CD14-positive monocyte (primary cell): Measurements from ENCODE around the gene CLDN24. TPM values are rescaled to one million over a fixed set of nuclear protein-coding genes. Genes with fewer than 3 reads are reported as not detected.

Source experiments
- DNase-seq, 3 donors: peaks; one replicate each; pipeline ENCODE4 v3.0.0-alpha.2; 2011 to 2022
- H2AFZ ChIP-seq: 2 replicates; pipeline ENCODE4 v1.6.0; 2012; ENCODE audit warnings: mild to moderate bottlenecking, low read depth, low read length, inconsistent platforms; ENCODE audit not compliant: insufficient read depth, poor library complexity, severe bottlenecking
- H3K27ac ChIP-seq, 2 donors: 1 replicate in 1 of 2; 2 replicates in 1 of 2; pipeline ENCODE4 v1.5.1; 2012 to 2013; ENCODE audit warnings: low read length in 2 of 2, control low read depth in 1 of 2, inconsistent platforms in 1 of 2, low read depth in 1 of 2, mild to moderate bottlenecking in 1 of 2
- H3K27me3 ChIP-seq, 2 donors: one replicate each; pipeline versions ENCODE4 v1.6.0 to v1.6.1; 2011 to 2013; ENCODE audit warnings: low read length in 2 of 2; ENCODE audit not compliant: control insufficient read depth in 2 of 2, insufficient read depth in 2 of 2
- H3K36me3 ChIP-seq, 2 donors: replicated peaks in 1 of 2; 1 replicate in 1 of 2; 2 replicates in 1 of 2; pipeline versions ENCODE4 v1.5.1 to v1.6.1; 2012 to 2013; ENCODE audit warnings: low read length in 2 of 2, control low read depth in 1 of 2, inconsistent platforms in 1 of 2, mild to moderate bottlenecking in 1 of 2; ENCODE audit not compliant: insufficient read depth in 2 of 2, control insufficient read depth in 1 of 2
- H3K4me1 ChIP-seq, 2 donors: 1 replicate in 1 of 2; 2 replicates in 1 of 2; pipeline versions ENCODE4 v1.5.1 to v1.6.1; 2012 to 2013; ENCODE audit warnings: low read length in 2 of 2, control low read depth in 1 of 2, inconsistent platforms in 1 of 2, mild to moderate bottlenecking in 1 of 2, moderate library complexity in 1 of 2; ENCODE audit not compliant: insufficient read depth in 2 of 2, control insufficient read depth in 1 of 2
- H3K4me2 ChIP-seq: replicated peaks from 2 replicates; pipeline ENCODE3; 2012; ENCODE audit warnings: low read length, moderate library complexity, mild to moderate bottlenecking; ENCODE audit not compliant: poor library complexity, severe bottlenecking; ENCODE audit errors: extremely low read depth
- H3K4me3 ChIP-seq, 3 experiments: fragments of 200-600 bp in 1 of 3; sonication (generic) in 1 of 3; replicated peaks in 1 of 3; 1 replicate in 2 of 3; 2 replicates in 1 of 3; pipeline ENCODE4 v1.5.1; 2011 to 2013; ENCODE audit warnings: low read length in 3 of 3, mild to moderate bottlenecking in 3 of 3, control low read depth in 2 of 3, low read depth in 2 of 3, inconsistent platforms in 1 of 3, moderate library complexity in 1 of 3
- H3K79me2 ChIP-seq: 2 replicates; pipeline ENCODE4 v1.6.0; 2012; ENCODE audit warnings: mild to moderate bottlenecking, control low read depth, inconsistent platforms, low read length, moderate library complexity; ENCODE audit not compliant: insufficient read depth
- H3K9ac ChIP-seq: 2 replicates; pipeline ENCODE4 v1.6.0; 2017; ENCODE audit warnings: low read length, mild to moderate bottlenecking; ENCODE audit not compliant: insufficient read depth, poor library complexity, severe bottlenecking
- H3K9me3 ChIP-seq, 2 donors: replicated peaks in 1 of 2; 1 replicate in 1 of 2; 2 replicates in 1 of 2; pipeline versions ENCODE4 v1.5.1 to v1.6.1; 2012 to 2013; ENCODE audit warnings: low read length in 2 of 2, control low read depth in 1 of 2; ENCODE audit not compliant: control insufficient read depth in 1 of 2, insufficient read depth in 1 of 2
- H4K20me1 ChIP-seq: 2 replicates; pipeline ENCODE4 v1.6.0; 2012; ENCODE audit warnings: mild to moderate bottlenecking, low read length, control low read depth, moderate library complexity; ENCODE audit not compliant: insufficient read depth
- H3K27ac Mint-ChIP-seq, 7 donors: one replicate each; pipeline ENCODE4 v1.8.0; 2020; ENCODE audit warnings: mild to moderate bottlenecking in 7 of 7, mixed read lengths in 7 of 7, moderate library complexity in 6 of 7, inconsistent platforms in 2 of 7
- H3K27me3 Mint-ChIP-seq, 3 donors: one replicate each; pipeline ENCODE4 v1.8.0; 2021 to 2022; ENCODE audit warnings: low read depth in 3 of 3, mild to moderate bottlenecking in 3 of 3, mixed read lengths in 3 of 3, moderate library complexity in 3 of 3, inconsistent platforms in 1 of 3
- H3K36me3 Mint-ChIP-seq, 2 donors: one replicate each; pipeline ENCODE4 v1.8.0; 2020; ENCODE audit warnings: mixed read lengths in 2 of 2, inconsistent platforms in 1 of 2, mild to moderate bottlenecking in 1 of 2
- H3K4me1 Mint-ChIP-seq: one replicate; pipeline ENCODE4 v1.8.0; 2020; ENCODE audit warnings: mild to moderate bottlenecking, mixed read lengths
- H3K4me3 Mint-ChIP-seq, 2 donors: one replicate each; pipeline ENCODE4 v1.8.0; 2020; ENCODE audit warnings: mild to moderate bottlenecking in 2 of 2, mixed read lengths in 2 of 2, moderate library complexity in 1 of 2
- H3K9me3 Mint-ChIP-seq, 7 donors: one replicate each; pipeline ENCODE4 v1.8.0; 2020 to 2022; ENCODE audit warnings: mixed read lengths in 7 of 7, mild to moderate bottlenecking in 6 of 7, moderate library complexity in 6 of 7, inconsistent platforms in 2 of 7
- CTCF ChIP-seq: fragments of 200-600 bp; IDR thresholded peaks from one replicate; pipeline ENCODE4 v1.8.0; 2022; ENCODE audit warnings: antibody characterized with exemption, mild to moderate bottlenecking
- WGBS: methylation state at CpG from one replicate; pipeline ENCODE4 v1.1.5; 2013; ENCODE audit warnings: missing lambda C conversion rate; ENCODE audit not compliant: insufficient coverage; 5-methylcytosine and 5-hydroxymethylcytosine counted together
- intact Hi-C, 2 donors: fragments of 100-400 bp; cut with micrococcal nuclease; formaldehyde crosslinking; loops; one replicate each; pipeline versions ENCODE4 v1.15.0 to v1.15.1; 2023
- polyA plus RNA-seq, 3 donors: library from polyadenylated mRNA; depleted of rRNA in 1 of 3; unstranded in 2 of 3; stranded (reverse) in 1 of 3; fragments of 300-500 nt in 2 of 3; fragments of >200 nt in 1 of 3; fragmentation: Illumina TruSeq in 2 of 3; gene quantifications; 1 replicate in 2 of 3; 2 replicates in 1 of 3; pipeline ENCODE4 v1.2.3, GENCODE V29; 2012 to 2021

CLDN24 gene
- polyA plus RNA-seq, 3 donors, result not detected

GRCh38 chr4:183304067-183304466 is 18.2 kb downstream of the CLDN24 start:
- no peak overlapping the region for H3K4me3 ChIP-seq
- peaks cover 3% of the 10 kb centered on the region for H3K4me1 Mint-ChIP-seq
- H4K20me1 ChIP-seq, result no peaks in the 10 kb centered on the region
- no peak overlapping the region for H3K4me2 ChIP-seq
- H3K9me3 Mint-ChIP-seq, result no peaks in the 10 kb centered on the region
- no peak for DNase-seq
- peaks cover 0 to 2% of the 10 kb centered on the region in 2 donors for H3K36me3 Mint-ChIP-seq
- H3K27me3 Mint-ChIP-seq, result no peaks in the 10 kb centered on the region
- intact Hi-C loops, result no loop called here
- H3K4me3 Mint-ChIP-seq, result no peak overlapping the region
- no peak for TF ChIP-seq CTCF
- no peak overlapping the region for H3K27ac Mint-ChIP-seq
- H3K36me3 ChIP-seq, result no peaks in the 10 kb centered on the region
- 100% methylated on average over 1 of the region's 4 CpGs for WGBS
- no peaks in the 10 kb centered on the region for H3K79me2 ChIP-seq
- no peak overlapping the region for H3K9ac ChIP-seq
- no peak overlapping the region for H2AFZ ChIP-seq
- H3K27ac ChIP-seq, result no peak overlapping the region
- no peaks in the 10 kb centered on the region for H3K27me3 ChIP-seq
- no peaks in the 10 kb centered on the region for H3K4me1 ChIP-seq
- H3K9me3 ChIP-seq, result no peaks in the 10 kb centered on the region

- Histone ChIP-seq H3K27me3 (no peaks in the 10 kb centered on the region), H3K9ac (no peak overlapping the region), H4K20me1 (no peaks in the 10 kb centered on the region), H3K4me3 (no peak overlapping the region), H3K4me1 (no peaks in the 10 kb centered on the region), H2AFZ (no peak overlapping the region), H3K36me3 (no peaks in the 10 kb centered on the region), H3K4me2 (no peak overlapping the region), H3K27ac (no peak overlapping the region), H3K9me3 (no peaks in the 10 kb centered on the region), H3K79me2 (no peaks in the 10 kb centered on the region)
- intact Hi-C loops, result no loop called here
- peaks cover 0 to 2% of the 10 kb centered on the region in 2 donors for H3K36me3 Mint-ChIP-seq
- no peak for TF ChIP-seq CTCF
- H3K9me3 Mint-ChIP-seq, result no peaks in the 10 kb centered on the region
- peaks cover 3% of the 10 kb centered on the region for H3K4me1 Mint-ChIP-seq
- H3K27me3 Mint-ChIP-seq, result no peaks in the 10 kb centered on the region
- peak; percentile 16 to 33 (median 24) for DNase-seq
- H3K27ac Mint-ChIP-seq, result peak overlapping the region in 2 of 7 donors; percentile 41 to 54
- no peak overlapping the region for H3K4me3 Mint-ChIP-seq
- WGBS, result no CpG with 5 or more reads among the region's 4 CpGs
Observed at GRCh38 chr4:183303301-183303700, 18.9 kb downstream of the CLDN24 start.
